Measurements from ENCODE around the gene PUS10. TPM values are rescaled to one million over a fixed set of nuclear protein-coding genes. Genes with fewer than 3 reads are reported as not detected.
A peak's percentile ranks its signal among the peaks of the same experiment; 100 is the strongest.
"Not testable (repeated sequence)": the region's sequence is repeated elsewhere in the genome, so short reads cannot be mapped to it uniquely, and the experiment has no call there.

The PUS10 gene
- total RNA-seq, result 1 to 10 TPM; 8.1 to 8.9 TPM

GRCh38 chr2:61017556-61018317, at the start of gene PUS10, which contains the start of gene PEX13:
TSS of gene PUS10 (minus strand) at chr2:61018255. CDS start at chr2:61011890, 6,365 bp downstream.
TSS of gene PEX13 (plus strand) at chr2:61017720. CDS start at chr2:61017760, 40 bp downstream.
- Mint-ChIP-seq H3K27me3 (no peaks in the 10 kb centered on the region), H3K36me3 (peaks cover 13% of the 10 kb centered on the region), H3K9me3 (no peaks in the 10 kb centered on the region), H3K4me1 (ENCODE audit: low read depth) (peaks cover 33% of the 10 kb centered on the region), H3K4me3 (peak within 1 kb of the TSS; percentile 94), H3K27ac (peak within 1 kb of the TSS; percentile 96)
- DNase-seq, result peak; percentile 81
- POLR2A ChIA-PET, result interaction anchor here (0.7 to 1.4 kb wide), 3 partner anchors 127 to 261 kb away, joined by 3 to 6 read pairs (median 5); partner anchors contain the start of genes PAPOLG and REL
- CTCF ChIA-PET, result interaction anchor here (0.9 kb wide), 1 partner anchor 19 kb away, joined by 5 read pairs; no protein-coding TSS in a partner anchor
- intact Hi-C loops (cut with micrococcal nuclease), result loop anchor here (1.0 to 10.0 kb wide), 11 partner anchors 40 to 1177 kb away; partner anchors contain the start of genes B3GNT2, PAPOLG, REL and SANBR

GRCh38 chr2:61065714-61066709, 48.0 kb upstream of the PUS10 start, which contains the start of gene SANBR:
TSS of gene SANBR (plus strand) at chr2:61065871. CDS start at chr2:61070351, 4,480 bp downstream.
- POLR2A ChIA-PET, result interaction anchor here (0.6 to 1.4 kb wide), 4 partner anchors 79 to 274 kb away, joined by 3 to 4 read pairs (median 4); no protein-coding TSS in a partner anchor

GRCh38 chr2:61059382-61059781, 41.3 kb upstream of the PUS10 start:
- ChIA-PET CTCF (no interaction called here), POLR2A (no interaction called here)
- H3K36me3 Mint-ChIP-seq, result peaks cover 6% of the 10 kb centered on the region
- DNase-seq, result no peak
- no peaks in the 10 kb centered on the region for H3K27me3 Mint-ChIP-seq
- H3K9me3 Mint-ChIP-seq, result no peaks in the 10 kb centered on the region
- intact Hi-C loops (cut with micrococcal nuclease), result no loop called here
- no peaks in the 10 kb centered on the region for H3K4me1 Mint-ChIP-seq (ENCODE audit: low read depth)
- no peak overlapping the region for H3K4me3 Mint-ChIP-seq
- no peak overlapping the region for H3K27ac Mint-ChIP-seq

More at GRCh38 chr2:61065714-61066709, 48.0 kb upstream of the PUS10 start, which contains the start of gene SANBR:
- CTCF ChIA-PET, result interaction anchor here (0.6 kb wide), 1 partner anchor 59 kb away, joined by 5 read pairs; no protein-coding TSS in a partner anchor
- Mint-ChIP-seq H3K36me3 (no peaks in the 10 kb centered on the region), H3K4me3 (peak within 1 kb of the TSS; percentile 81), H3K9me3 (no peaks in the 10 kb centered on the region), H3K27ac (no peak within 1 kb of the TSS), H3K27me3 (no peaks in the 10 kb centered on the region), H3K4me1 (ENCODE audit: low read depth) (peaks cover 4% of the 10 kb centered on the region)
- DNase-seq, result peak; percentile 89
- intact Hi-C loops (cut with micrococcal nuclease), result loop anchor here (1.0 kb wide), 2 partner anchors 49 to 111 kb away; partner anchors contain the start of gene PEX13

GRCh38 chr2:61057562-61057961, 39.5 kb upstream of the PUS10 start:
- DNase-seq, result no peak
- H3K27me3 Mint-ChIP-seq, result no peaks in the 10 kb centered on the region
- no peak overlapping the region for H3K27ac Mint-ChIP-seq
- no peaks in the 10 kb centered on the region for H3K9me3 Mint-ChIP-seq
- H3K36me3 Mint-ChIP-seq, result peaks cover 6% of the 10 kb centered on the region
- ChIA-PET POLR2A (no interaction called here), CTCF (no interaction called here)
- no peak overlapping the region for H3K4me3 Mint-ChIP-seq
- no peaks in the 10 kb centered on the region for H3K4me1 Mint-ChIP-seq (ENCODE audit: low read depth)
- intact Hi-C loops (cut with micrococcal nuclease), result no loop called here

GRCh38 chr2:61055557-61055956, 37.5 kb upstream of the PUS10 start:
- intact Hi-C loops (cut with micrococcal nuclease), result no loop called here
- Mint-ChIP-seq H3K36me3 (peaks cover 9% of the 10 kb centered on the region), H3K27me3 (no peaks in the 10 kb centered on the region), H3K4me3 (no peak overlapping the region), H3K4me1 (ENCODE audit: low read depth) (no peaks in the 10 kb centered on the region), H3K27ac (no peak overlapping the region), H3K9me3 (no peaks in the 10 kb centered on the region)
- ChIA-PET CTCF (no interaction called here), POLR2A (no interaction called here)
- no peak for DNase-seq

GRCh38 chr2:61045999-61046398, 27.9 kb upstream of the PUS10 start:
- Mint-ChIP-seq H3K27me3 (no peaks in the 10 kb centered on the region), H3K27ac (no peak overlapping the region), H3K9me3 (no peaks in the 10 kb centered on the region), H3K36me3 (peaks cover 26% of the 10 kb centered on the region), H3K4me1 (ENCODE audit: low read depth) (peaks cover 17% of the 10 kb centered on the region), H3K4me3 (no peak overlapping the region)
- intact Hi-C loops (cut with micrococcal nuclease), result no loop called here
- DNase-seq, result no peak
- ChIA-PET POLR2A (no interaction called here), CTCF (no interaction called here)

GRCh38 chr2:61045226-61045625, 27.2 kb upstream of the PUS10 start:
- peaks cover 22% of the 10 kb centered on the region for H3K4me1 Mint-ChIP-seq (ENCODE audit: low read depth)
- H3K4me3 Mint-ChIP-seq, result no peak overlapping the region
- intact Hi-C loops (cut with micrococcal nuclease), result no loop called here
- H3K27me3 Mint-ChIP-seq, result no peaks in the 10 kb centered on the region
- no peak overlapping the region for H3K27ac Mint-ChIP-seq
- peaks cover 26% of the 10 kb centered on the region for H3K36me3 Mint-ChIP-seq
- H3K9me3 Mint-ChIP-seq, result no peaks in the 10 kb centered on the region
- POLR2A ChIA-PET, result no interaction called here
- CTCF ChIA-PET, result no interaction called here
- DNase-seq, result no peak

GRCh38 chr2:61044636-61045035, 26.6 kb upstream of the PUS10 start:
- no peak overlapping the region for H3K27ac Mint-ChIP-seq
- intact Hi-C loops (cut with micrococcal nuclease), result no loop called here
- peaks cover 23% of the 10 kb centered on the region for H3K4me1 Mint-ChIP-seq (ENCODE audit: low read depth)
- no peaks in the 10 kb centered on the region for H3K27me3 Mint-ChIP-seq
- ChIA-PET POLR2A (no interaction called here), CTCF (interaction anchor here (0.6 kb wide), 1 partner anchor 394 kb away, joined by 3 read pairs; no protein-coding TSS in a partner anchor)
- no peak for DNase-seq
- H3K4me3 Mint-ChIP-seq, result no peak overlapping the region
- peaks cover 26% of the 10 kb centered on the region for H3K36me3 Mint-ChIP-seq
- H3K9me3 Mint-ChIP-seq, result no peaks in the 10 kb centered on the region

- peaks cover 11% of the 10 kb centered on the region for H3K9me3 Mint-ChIP-seq
- no peaks in the 10 kb centered on the region for H3K27me3 Mint-ChIP-seq
Measured at GRCh38 chr2:61042807-61043206, 24.8 kb upstream of the PUS10 start.

GRCh38 chr2:61036643-61037042, 18.6 kb upstream of the PUS10 start:
- Mint-ChIP-seq H3K36me3 (peaks cover 29% of the 10 kb centered on the region), H3K9me3 (peaks cover 11% of the 10 kb centered on the region), H3K4me1 (ENCODE audit: low read depth) (peaks cover 12% of the 10 kb centered on the region)
- H3K27ac Mint-ChIP-seq; H3K27me3 Mint-ChIP-seq; intact Hi-C loops (cut with micrococcal nuclease); CTCF ChIA-PET; H3K4me3 Mint-ChIP-seq; DNase-seq; POLR2A ChIA-PET: not testable (repeated sequence)

More at GRCh38 chr2:61042807-61043206, 24.8 kb upstream of the PUS10 start:
- H3K4me1 Mint-ChIP-seq (ENCODE audit: low read depth), result peaks cover 23% of the 10 kb centered on the region
- intact Hi-C loops (cut with micrococcal nuclease), result no loop called here
- no peak overlapping the region for H3K4me3 Mint-ChIP-seq
- no peak for DNase-seq
- ChIA-PET POLR2A (no interaction called here), CTCF (no interaction called here)
- no peak overlapping the region for H3K27ac Mint-ChIP-seq
- H3K36me3 Mint-ChIP-seq, result peaks cover 17% of the 10 kb centered on the region

- Mint-ChIP-seq H3K9me3 (peaks cover 11% of the 10 kb centered on the region), H3K36me3 (peaks cover 31% of the 10 kb centered on the region)
- POLR2A ChIA-PET; H3K4me1 Mint-ChIP-seq (ENCODE audit: low read depth); CTCF ChIA-PET; H3K4me3 Mint-ChIP-seq; DNase-seq; H3K27ac Mint-ChIP-seq; H3K27me3 Mint-ChIP-seq; intact Hi-C loops (cut with micrococcal nuclease): not testable (repeated sequence)
Measured at GRCh38 chr2:61034592-61034991, 16.5 kb upstream of the PUS10 start.

- intact Hi-C loops (cut with micrococcal nuclease), result no loop called here
- H3K4me1 Mint-ChIP-seq (ENCODE audit: low read depth), result no peaks in the 10 kb centered on the region
- peaks cover 21% of the 10 kb centered on the region for H3K36me3 Mint-ChIP-seq
- H3K9me3 Mint-ChIP-seq, result no peaks in the 10 kb centered on the region
- ChIA-PET CTCF (no interaction called here), POLR2A (no interaction called here)
- H3K4me3 Mint-ChIP-seq, result no peak overlapping the region
- H3K27ac Mint-ChIP-seq, result no peak overlapping the region
- no peaks in the 10 kb centered on the region for H3K27me3 Mint-ChIP-seq
- no peak for DNase-seq
Measured at GRCh38 chr2:61029533-61029932, 11.5 kb upstream of the PUS10 start.
